HG03135 (cell line): ENCODE data around the gene DCAF4L1.

Experiments used
- ATAC-seq: cut with Tn5 transposase; IDR thresholded peaks from one replicate; pipeline ENCODE4 v1.9.1; 2021; ENCODE audit warnings: mild to moderate bottlenecking, moderate library complexity; ENCODE audit not compliant: unreplicated experiment

The DCAF4L1 gene

DNA sequence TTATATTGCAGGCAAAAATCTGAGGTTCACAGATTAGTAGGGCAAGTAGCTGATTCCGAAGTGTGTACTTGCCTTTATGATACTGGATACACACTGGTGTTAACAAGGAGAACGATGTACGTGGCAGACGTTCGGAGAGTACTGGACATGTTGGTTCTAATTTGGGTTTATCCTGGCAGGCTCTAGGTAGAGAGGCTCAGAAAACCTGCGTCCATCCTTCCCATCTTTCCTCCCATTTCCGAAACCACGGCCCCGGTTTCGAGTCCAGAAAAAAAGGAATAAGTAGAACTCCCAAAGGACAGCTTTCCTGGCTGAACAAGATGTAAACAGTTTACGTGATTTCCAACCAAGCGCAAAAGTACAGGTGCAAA lies 8.4 kb downstream of the DCAF4L1 start:
- ATAC-seq, result peak; percentile 14

DNA sequence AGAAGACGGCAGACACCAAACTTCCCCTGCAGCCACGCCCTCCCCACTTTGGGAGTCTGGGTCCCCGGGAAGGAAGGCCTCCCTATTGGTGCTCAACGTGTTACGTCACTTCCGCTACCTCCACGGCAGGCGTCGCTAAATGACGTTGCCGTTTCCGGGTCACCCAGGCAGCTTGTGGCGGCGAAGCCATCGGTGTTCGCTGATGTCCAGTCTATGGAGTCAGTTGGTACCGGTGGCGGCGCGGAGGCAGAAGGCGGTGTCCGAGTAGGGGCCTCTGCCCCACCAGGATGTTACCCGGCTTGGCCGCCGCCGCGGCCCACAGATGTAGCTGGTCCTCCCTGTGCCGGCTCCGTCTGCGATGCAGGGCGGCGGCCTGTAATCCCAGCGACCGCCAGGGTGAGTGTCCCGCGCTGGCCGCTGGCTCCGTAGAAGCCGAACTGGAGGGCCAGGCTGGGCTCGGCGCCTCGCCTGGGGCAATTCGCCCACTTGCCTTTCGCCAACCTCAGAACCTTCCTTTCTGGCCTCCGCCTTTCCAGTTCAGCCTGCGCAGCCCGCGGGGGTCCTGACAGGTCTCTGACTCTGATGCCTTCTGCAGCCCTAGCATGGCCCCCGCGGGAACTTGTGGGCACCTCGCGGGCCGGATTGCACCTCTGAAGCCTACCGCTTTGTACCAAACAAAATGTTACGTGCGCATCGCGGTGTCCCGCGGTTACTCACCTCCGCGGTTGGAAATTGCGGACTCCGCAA lies 9.0 kb downstream of the DCAF4L1 start, which contains the start of gene SLC30A9:
Gene SLC30A9, plus strand, starts transcription at position 166 of the 747 bp plus-strand sequence. Its CDS starts 122 bp downstream, at position 288.
- peak; percentile 99 for ATAC-seq

DNA sequence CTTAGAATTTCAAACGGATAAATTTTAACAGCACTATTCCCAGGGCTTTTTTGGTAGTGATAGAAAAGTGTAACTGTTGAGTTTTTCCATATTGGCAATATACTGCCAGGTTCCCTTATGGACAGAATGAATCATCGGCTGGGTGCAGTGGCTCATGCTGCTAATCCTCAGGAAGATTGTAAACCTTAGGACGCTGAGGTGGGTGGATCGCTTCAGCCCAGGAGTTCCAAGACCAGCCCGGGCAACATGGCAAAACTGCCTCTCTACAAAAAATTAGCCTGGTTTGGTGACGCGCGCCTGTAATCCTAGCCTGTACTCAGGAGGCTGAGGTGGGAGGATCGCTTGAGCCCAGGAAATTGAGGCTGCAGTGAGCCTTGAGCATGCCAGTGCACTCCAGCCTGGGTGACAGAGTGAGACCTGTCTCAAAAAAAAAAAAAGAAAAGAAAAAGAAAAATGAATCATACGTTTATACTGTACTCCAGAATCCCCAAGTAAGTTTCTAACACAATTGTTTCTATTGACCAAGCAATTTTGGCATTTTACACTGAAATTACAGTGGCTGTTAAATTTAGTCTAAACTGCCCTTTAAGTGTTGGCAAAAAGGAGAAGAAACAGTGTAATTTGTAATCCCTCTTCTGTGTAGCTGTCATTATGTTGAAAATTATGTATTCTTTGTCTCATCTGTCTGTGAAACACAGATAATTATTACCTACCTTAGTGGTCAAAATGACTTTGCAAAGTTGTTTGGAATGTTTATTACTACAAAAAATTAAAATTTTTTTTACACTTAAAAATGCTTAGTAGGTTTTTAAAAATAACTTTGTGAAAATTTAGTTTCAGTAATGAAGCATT lies 10.6 kb downstream of the DCAF4L1 start:
- ATAC-seq, result no peak

DNA sequence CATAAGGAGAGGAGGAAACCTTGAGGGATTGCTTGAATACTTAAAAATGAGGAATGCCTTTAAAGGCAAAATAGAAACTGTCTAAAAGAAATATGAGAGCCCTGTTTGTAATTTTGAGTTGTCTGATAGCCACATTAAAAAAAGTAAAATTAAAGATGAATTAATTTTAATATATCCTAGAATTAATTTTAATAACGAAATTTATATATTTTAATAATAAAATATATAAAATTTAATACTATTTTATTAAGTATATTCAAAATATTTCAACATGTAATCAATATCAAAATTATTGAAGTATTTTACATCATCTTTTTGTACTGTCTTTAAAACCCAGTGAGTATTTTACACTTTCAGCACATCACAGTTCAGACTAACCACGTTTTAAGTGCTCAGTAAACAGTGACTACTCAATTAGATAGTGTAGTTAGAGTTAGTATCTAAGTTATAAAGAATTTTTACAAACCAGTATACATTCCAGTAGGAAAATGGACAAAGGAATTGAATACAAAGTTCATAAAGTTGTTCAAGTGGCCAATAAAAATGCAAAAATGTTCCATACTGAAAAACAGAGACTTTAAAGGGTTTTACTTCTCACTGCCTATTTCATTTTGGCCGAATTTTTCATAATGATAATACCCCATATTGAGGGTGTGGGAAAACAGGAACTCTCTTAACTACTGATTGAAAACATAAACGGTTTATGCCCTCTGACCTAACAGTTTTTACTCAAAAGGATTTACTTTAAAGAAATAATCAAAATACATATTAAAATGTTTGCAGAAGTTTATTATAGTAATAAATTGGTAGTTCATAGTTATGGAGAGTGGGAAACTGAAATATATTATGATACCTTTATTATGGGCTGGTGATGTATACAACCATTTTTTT lies 11.7 kb downstream of the DCAF4L1 start:
- ATAC-seq, result no peak

DNA sequence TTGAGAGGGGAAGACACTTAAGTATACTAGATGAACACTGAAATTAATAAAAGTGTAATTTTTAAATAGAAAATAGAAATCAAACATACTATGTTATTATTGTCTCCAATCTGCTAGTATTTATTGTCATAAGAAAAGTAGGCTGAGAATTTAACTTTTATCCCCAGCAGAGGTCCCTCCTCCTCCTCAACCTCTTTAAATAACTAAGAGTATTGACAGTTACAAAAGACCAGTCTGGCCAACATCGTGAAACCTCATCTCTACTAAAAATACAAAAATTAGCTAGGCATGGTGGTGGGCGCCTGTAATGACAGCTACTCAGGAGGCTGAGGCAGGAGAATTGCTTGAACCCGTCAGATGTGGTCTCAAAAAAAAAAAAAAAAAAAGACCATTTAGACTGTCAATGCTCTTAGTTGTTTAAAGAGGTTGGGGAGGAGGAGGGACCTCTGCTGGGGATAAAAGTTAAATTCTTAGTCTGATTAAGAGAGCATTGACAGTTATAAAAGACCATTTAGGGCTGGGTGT lies 13.0 kb downstream of the DCAF4L1 start:
- no peak for ATAC-seq

DNA sequence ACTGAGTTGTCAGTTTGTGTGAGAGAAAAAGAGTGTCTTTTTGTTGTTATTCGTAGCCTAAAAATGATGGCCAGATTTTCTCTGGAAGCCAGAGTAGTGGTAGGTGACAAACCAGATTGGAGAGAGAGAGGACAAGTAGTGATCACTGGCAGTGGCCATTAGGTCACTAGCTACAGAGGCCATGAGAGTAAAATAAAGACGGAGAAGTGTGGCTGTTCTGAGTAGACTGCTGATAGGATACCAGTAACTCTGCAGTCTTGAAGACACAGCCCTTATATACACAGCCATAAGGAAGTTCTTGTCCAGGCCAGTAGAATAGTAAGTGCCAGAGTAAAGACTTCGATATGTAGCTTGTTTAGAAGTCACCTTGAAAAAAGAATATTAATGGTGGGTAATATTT lies 16.5 kb downstream of the DCAF4L1 start:
- ATAC-seq, result no peak

DNA sequence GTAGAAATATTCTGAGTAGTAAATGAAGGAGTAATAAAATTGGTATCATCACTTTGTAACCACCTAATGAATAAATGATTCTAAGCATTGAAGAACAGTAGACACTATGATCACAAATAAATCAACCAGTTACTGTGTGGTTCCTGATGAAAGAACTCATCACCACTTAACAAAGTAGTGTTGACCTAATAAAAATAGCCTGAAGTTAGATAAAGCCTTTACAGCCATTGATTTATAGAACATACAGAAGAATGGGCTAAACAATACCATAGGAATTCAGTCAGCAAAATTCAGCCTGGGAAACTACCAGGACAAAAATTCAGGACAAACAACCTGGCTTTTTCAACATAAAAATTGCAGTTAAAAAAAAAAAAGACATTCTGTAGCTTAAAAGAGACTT lies 17.8 kb downstream of the DCAF4L1 start:
- ATAC-seq, result no peak

DNA sequence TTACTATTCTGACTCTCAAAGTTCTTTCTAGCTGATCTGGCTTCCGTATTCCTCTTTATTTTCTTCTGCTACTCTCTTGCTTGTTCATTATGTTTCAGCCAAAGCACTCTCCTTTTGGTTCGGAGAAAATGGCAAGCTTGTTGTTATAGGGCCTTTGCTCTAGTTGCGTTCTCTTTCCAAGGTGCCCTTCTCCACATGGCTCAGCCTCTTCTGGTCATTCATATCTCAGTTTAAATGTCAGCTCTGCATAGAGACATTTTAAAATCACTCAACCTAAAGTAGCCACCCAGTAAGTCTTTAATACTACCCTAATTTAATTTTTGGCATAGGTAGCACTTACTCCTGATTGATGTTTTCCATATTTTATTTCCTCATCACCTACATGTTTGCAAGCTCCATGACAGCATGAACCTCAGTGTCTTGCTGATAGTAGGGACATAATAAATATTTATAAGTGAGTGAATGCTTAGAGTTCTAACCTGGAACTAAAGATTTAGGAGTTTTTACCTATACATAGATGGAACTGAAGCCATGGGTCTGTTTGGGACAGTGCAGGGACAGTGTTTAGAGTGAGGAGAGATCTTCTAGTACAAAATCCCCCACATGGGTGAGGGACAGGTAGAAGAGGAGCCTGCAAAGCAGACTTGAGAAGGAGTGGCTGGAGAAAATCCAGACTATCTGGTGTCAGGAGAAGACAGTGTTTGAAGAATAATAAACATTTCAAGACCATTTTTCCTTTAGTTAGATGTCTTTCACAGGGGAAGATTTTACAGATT lies 26.6 kb downstream of the DCAF4L1 start:
- ATAC-seq, result no peak

DNA sequence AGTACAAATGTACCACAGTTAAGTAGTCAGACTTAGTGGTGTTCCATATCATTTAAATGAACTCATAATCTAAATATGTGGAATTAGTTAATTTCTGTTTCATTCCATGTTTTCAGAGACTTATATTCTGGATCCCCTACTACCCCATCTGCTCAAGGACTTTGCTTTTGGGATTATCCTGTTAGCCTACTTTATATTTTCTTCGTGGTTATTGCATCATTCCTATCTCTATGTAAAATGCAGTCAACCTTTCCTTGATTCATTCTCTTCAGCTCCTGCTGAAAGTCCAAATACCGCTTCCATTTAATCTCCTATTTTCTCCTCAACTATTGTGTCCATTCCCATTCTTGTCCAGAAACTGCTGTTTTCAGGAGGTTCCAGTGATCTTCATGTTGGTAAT lies 33.9 kb downstream of the DCAF4L1 start:
- no peak for ATAC-seq

DNA sequence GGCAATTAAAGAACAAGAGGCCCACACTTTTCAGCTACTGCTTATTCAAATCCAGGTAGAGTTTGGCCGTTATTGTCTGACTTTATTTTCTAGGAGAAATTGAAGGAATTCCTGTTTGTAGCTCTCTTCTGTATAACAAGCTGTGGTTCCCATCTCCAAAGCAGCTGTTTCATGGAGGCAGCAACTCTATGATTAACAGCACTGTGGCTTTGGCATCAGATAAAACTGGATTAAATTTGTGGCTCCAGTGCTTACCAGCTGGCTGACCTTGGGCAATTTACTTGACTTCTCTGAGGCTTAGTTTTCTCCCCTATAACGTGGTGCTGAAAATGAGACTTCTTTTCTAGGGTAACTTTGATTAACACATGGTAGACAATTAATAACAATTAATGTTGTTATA lies 36.9 kb downstream of the DCAF4L1 start:
- no peak for ATAC-seq
